NCI-H446 treated with DMSO at 0.1 percent for 48 hours (cell line): ENCODE data around the gene PDZRN3.
"Not testable (repeated sequence)": the region's sequence is repeated elsewhere in the genome, so short reads cannot be mapped to it uniquely, and the experiment has no call there.

ENCODE experiments used
- DNase-seq: peaks from one replicate; lab custom pipeline; 2025; lab: John Stamatoyannopoulos, UW

PDZRN3 gene

DNA sequence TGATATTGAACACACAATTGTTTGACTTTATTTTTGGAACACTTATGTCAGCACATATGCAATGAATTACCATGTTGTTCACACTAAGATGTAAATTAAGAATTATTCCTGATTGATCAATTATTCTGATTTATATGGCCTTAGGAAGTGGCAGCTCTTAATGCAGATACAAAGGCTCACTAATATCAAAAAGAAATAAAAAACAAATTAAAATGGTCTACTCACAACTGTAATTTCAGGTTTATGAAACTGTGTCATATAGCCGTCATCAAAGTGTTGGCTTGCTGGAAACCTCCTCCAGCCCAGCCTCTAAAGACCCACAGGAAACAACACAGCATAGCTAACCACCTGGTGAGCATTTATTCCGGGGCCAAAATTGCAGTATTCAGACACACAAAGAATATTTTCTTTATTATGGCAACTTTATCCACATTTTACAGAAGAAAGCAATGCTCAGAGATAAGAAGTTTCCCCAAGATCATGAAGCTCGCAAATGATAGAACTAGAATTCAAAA lies 33.4 kb downstream of the PDZRN3 start:
- no peak for DNase-seq

DNA sequence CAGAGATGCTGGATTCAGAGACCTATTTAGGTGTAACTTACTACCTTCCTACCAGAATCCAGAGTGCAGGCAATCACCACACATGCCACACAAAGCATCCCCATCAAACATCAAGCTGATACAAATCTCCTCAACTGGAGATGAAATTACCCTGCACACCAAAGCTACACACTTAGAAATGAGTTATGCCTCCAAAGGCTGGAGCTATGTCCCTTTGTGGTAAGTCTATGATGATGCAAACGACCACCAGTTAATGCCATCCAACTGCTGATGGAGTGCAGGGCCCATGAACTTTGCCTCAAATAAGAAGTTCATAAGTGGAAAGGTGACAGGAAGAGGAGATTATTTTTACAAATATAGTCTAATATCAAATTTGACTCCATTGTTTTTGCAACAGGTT lies 38.1 kb downstream of the PDZRN3 start:
- DNase-seq: no peak

DNA sequence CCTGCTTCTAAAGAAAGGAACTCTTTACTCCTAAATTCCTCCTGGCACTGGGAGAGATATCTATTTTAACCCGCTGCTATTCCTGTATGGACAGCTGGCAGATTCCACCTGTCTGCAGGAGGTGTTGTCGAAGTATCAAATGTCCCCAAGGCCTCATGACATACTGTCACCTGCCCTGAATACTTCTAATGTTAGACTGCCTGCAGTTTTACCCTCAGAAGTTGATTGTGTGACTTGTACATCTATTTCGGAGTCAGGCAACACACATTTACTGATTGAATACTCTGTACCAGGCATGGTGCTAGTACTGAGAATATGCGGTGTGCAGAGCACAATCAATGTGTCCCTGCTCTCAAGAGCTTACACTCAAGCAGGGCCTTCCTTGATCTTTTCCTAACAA lies 38.6 kb downstream of the PDZRN3 start:
- no peak for DNase-seq

DNA sequence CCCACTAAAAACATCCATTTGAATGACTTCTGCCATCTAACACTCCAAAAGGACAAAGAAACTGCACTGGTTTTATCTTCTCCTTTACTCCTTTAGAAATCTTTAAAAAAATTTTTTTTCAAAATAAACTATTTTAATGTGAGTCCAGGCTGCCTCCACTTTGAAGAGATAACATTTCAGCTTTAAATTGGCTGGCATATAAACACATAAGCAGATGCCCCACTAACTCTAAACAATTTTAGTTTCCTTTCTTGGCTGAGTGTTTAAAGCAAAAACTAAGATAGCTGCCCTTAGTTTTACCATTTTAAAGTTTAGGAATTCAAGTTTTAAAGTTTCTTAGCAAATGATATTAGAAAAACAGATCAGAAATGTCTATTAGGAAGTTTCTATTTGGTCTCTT lies 39.9 kb downstream of the PDZRN3 start:
- no peak for DNase-seq

DNA sequence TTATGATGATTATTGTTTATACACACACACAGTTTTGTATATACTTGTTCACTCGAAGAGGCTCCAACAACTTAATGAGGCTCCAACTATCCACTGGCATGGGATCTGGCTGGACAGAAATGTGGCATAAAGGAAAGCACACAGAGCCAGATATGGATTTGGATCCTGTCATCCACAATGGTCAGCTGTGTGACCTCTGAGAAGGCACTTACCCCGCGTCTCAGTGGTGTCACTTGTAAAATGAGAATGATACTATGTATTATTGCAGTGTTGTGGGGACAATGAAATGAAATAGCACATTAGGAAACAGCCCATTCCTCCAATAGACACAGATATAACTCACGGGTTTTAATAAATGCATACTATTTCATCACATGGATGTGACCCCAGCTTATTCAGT lies 42.2 kb downstream of the PDZRN3 start:
- no peak for DNase-seq

DNA sequence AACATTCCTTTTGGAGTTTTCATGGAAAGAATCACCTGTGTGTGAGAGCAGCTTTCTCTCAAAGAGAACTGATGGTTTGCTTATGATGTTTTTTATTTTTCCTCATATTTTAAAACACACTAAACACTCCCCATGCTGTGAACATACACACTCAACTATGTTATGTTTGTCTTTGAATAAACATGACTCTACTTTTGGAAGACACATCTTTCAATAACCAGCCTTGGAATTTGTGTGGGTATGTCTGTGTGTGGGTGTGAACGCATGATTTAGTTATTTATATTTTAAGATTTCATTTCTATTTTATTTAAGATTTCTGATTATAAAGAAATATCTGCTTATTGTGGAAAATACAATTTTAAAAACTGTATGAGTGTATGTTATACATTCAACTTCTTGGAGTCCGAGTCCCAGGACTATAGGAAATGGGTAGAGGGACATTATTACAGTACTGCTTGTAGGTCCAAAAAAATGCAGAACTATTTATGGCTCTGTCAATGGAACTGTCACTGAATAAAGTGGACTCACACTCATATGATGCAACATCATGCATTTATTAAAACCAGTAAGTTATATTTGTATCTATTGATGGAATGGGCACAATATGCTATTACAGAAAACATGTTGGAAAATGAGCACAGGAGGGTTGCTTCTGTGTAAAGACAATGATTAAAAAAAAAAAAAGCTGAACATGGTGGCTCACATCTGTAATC lies 43.5 kb downstream of the PDZRN3 start:
- DNase-seq: no peak

DNA sequence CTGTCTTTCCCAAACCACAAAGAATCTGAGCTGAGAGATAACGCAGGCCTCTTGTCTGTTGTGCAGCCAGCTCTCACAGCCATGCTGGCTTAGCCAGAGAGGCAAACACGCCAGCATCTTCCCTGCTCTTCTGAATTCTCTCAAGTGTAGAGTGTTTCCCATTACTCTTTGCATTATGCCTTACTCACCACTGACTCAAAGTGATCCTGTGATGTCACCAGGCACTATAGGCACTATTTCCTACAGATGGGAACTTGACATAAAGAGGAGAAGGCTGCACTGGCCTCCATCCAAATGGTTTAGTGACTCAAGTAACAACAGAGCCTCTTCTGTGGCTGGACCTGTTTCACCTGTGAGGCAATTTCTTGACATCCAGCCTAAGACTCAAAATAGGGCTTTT lies 44.4 kb downstream of the PDZRN3 start:
- no peak for DNase-seq

DNA sequence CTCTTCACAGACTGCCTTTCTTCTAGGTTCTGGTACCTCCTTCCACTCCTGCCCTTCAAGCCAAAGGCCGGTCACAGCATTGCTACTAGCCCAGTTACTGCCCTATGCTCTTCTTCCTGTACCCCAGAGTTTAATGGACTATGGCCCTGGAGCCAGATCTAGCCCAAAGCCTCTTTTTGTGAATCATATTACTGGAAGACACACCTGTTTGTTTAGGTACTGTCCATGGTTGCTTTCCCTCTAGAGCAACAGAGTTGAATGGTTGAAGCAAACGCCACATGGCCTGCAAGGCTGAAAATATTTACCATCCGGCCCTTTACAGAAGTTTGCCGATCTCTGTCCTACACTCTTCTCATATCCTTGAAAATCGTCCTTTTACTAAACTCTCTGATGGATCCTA lies 47.0 kb downstream of the PDZRN3 start:
- DNase-seq: no peak

DNA sequence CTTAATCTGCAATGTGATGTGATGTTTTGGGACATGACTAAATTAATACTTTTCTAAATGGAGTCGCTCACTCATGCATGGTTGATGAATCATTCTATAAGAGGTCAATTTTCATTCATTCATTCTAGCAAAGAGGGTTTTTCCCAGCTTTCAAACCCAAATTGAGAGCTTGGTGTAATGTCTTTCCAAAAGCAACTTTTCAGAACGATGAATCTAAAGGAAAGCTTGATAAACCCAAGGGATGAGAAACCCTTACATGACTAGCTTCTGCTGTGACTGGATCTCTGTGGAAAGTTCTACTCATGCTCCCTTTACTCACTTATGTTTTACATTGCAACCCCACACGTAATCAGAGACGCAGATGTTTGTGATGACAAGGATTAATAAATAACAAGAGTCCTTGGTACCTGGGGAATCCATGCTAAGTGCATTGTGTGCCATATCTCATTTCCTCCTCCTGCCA lies 47.7 kb downstream of the PDZRN3 start:
- no peak for DNase-seq

DNA sequence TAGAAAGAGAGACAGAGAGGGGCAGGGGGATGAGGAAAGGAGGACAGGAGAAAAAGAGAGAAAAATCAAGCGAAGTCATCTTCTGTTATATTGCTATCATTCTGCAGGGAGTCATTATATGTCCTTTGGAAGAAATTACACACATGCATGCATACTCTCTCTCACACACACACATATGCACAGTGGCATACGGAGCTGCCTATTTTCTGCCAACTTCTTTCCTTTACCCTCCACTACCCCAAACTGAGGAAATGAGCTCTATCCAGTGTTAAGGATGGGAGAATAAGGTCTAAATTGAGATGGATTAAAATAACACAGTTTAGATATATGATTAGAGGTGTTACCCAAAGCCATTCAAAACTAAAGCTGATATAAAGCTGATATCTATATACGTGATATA lies 48.8 kb downstream of the PDZRN3 start:
- DNase-seq: no peak

DNA sequence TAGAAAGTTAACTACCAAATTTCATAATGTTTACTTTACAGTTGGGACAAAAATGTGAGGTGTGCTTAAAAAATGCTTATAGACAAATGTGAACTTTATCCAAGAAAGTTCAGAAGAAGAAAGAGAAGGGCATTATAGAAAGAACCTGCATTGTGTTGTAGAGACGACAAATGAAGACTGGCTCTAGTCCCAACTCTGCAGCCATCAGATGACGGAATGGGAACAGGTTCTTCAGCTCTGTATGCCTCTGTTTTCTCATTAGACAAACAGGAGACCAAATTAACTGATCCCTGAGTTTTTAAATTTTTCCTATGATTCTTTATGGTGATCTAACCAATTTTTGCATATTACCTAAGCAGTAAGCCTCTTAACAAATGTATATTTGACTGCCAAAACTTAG lies 49.2 kb downstream of the PDZRN3 start:
- DNase-seq: no peak

DNA sequence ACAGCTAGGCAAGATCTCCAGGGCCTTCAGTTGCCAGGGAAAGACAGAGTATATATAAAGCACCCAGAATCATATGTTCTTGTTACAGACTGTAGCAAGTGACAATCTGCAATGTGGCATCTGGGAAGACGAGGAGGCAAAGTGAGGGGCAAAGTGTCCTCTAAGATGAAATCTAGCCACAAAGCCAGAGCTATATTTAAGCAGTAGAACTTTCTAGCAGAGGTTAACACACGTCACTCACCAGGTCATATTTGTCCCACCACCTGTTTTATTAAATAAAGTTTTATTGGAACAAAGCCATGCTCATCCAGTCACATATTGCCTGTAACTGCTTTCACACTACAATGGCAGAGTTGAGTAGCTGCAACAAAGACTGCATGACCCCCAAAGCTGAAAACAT lies 51.5 kb downstream of the PDZRN3 start:
- no peak for DNase-seq

DNA sequence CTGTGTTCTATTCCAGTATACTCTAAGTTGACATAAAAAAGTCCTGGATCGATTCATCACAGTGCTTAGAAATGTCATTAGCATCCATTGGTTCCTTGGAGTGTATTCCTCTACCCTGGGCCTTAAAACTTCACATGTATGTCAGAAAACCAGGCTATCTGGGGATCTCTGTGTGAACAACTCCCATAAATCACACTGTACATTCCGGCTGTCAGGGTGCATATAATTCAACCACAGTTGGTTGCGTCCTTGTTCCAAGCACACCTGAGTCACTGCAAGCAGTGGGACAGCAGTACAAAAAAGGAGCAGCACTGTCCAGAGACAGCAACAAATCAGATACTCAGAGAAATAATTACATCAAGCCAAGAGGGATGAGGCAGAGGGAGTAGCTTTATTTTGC lies 52.4 kb downstream of the PDZRN3 start:
- no peak for DNase-seq

DNA sequence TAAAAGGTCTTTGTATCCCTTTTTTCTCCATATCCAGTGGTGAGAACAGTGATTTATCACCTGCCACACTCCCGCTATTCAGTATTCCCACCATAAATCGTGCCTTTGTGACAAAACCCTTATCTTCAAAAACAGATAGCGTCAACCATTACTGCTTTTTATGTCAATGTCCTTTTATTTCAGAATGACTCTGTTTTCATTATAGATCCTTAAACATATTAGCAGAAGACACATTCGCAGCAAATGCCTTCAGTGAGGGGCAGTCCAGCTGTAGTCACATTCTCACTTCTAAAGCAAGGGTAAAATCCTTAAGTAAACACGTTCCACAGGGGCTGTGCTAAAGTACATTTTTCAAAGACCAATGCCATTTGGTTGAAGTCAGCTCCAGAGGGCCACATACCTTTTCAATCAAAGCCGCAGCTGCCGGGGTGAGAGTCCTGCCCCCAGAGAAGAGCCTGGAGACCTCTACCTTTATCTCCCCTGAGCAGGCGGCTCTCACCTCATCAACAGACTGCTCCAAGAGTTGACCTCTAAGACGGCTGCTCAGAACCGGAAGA lies 53.4 kb downstream of the PDZRN3 start:
- no peak for DNase-seq

DNA sequence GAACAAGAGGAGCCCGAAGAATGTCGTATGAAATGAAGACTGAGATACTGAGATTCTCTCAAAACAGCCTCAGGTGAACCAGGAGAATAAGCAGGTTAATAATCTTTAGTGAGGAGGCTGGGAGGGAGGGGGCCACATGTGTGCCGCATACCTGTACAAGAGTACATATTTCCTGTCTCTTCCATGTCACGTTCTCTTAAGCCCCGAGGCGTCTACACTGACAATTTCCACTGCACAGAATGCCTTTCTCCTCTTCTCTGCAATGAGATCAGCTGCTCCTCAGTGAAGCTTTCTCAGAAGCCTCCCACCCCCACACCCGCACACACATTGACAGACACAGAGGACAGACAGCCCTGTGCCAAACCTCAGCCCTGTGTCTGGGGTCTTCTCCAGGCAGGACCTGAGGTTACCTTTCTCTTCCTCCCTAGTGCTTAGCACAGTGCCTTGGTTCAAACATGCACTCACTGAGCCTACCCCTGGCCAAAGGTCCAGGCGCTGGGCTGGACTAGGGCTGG lies 55.4 kb downstream of the PDZRN3 start:
- DNase-seq: no peak

DNA sequence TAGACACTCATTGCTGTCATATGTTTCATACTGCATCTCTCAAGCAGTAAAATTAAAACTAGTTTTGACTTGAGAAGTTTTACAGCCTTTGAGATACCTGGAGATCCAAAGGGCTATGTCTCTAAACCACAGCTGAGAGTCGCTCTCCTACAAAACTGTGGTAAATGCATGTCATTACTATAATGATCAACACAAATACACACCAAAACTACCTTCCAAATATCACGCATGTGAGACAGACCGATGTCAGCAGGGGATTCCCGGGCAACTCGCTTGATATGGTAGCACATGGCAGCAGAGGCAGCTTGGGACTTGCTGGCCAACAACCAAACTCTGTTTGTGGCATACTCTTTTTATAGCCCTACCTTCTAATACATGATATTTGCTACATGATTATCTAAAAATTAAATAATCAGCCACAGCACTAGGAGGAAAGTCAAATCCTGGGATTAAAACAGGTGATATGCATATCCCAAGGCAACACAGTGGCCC lies 56.3 kb downstream of the PDZRN3 start:
- no peak for DNase-seq

DNA sequence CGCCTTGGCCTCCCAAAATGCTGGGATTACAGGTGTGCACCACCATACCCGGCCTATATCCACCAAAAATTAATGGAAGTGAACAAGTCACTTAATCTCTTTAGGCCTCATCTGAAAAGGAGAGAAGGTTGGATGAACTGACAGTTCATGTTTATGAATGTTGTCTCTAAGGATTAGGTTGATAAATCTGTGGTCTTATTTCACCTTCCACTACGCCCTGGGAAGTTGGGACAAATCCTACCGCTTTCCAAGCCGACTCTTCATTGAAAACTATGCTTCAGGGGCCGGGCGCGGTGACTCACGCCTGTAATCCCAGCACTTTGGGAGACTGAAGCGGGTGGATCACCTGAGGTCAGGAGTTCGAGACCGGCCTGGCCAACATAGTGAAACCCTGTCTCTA lies 59.4 kb downstream of the PDZRN3 start:
- DNase-seq: not testable (repeated sequence)

DNA sequence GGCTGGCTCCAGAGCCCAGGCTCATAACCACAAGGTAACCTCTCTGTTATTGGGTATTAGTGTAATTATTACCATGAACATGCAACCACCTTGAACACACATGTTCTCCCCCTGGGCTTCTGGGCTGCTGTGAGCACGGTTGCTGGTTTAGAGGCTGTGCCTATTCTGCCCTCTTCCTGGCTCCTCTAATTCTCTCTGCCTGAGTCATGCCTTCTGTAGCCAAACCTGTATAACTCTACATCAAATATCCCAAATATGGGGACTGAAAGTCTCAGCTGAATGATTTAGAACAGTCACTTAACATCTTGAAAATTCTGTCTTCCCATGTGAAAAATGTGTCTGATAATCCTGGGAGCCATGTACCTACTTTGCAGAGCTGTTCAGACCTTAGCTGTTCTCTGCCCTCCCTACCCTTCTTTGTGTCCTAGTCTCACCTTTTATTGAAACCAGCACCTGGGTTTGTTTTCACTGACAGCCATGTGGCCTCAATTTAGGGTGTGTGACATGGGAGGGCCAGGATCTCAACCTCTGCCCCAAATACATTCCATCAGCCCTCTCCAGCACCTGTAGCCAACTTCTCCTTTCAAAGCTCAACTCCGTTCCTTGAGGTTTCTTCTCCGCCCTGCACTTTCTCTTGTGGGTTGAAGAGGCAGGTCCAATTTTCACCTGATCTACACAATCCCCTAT lies 60.7 kb downstream of the PDZRN3 start:
- DNase-seq: no peak

DNA sequence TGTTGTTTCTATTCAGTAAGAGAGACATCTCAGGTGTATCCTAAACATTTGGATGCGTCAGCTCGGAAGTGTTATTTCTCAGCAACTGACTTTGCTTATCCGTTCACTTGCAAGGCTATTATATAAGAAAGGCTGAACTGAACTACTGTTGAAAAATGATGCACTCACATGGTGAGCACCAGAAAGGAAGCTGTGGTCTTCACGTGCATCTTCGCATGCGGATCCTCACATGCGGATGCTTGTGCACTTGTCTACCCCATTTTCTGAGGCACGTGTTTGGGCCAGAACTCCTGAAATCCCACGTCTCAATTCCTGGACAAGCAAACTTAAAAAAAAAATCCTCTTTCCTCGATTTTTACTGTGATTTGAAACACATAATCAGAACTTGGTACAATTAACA lies 63.2 kb downstream of the PDZRN3 start:
- DNase-seq: no peak

DNA sequence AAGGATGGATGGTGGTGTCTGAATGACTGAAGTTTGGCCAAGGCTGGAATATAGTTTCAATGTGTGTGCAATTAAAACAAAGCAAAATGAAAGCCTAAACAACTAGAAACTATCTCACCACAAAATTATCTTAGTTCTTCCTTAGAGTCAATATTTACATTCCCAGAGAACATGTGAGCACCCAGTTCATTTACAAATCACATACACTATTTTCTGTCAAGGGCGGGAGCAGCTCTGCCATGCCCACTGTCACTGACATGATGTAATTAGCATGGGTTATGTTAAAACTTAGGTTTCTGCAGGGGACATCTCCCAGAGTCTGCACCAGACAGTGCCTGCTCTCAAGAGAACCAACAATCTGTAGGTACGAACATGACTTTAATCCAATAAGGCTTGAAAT lies 65.0 kb downstream of the PDZRN3 start:
- no peak for DNase-seq

DNA sequence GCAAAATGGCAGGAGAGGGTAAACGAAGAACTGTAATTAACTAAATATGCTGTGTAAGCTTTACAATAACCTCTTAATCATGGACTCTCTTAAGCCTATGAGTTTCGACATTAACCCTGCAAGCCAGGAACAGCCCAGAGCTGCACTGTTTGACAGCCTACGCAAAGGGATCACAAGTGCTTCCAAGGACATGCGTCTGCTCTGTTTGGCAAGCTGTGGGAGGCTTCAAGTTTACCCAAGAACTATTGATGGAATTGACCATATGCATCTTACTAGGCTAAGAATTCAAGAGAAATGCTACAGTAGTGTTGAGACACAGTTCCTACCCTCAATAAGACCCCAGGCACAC lies 66.0 kb downstream of the PDZRN3 start:
- no peak for DNase-seq

DNA sequence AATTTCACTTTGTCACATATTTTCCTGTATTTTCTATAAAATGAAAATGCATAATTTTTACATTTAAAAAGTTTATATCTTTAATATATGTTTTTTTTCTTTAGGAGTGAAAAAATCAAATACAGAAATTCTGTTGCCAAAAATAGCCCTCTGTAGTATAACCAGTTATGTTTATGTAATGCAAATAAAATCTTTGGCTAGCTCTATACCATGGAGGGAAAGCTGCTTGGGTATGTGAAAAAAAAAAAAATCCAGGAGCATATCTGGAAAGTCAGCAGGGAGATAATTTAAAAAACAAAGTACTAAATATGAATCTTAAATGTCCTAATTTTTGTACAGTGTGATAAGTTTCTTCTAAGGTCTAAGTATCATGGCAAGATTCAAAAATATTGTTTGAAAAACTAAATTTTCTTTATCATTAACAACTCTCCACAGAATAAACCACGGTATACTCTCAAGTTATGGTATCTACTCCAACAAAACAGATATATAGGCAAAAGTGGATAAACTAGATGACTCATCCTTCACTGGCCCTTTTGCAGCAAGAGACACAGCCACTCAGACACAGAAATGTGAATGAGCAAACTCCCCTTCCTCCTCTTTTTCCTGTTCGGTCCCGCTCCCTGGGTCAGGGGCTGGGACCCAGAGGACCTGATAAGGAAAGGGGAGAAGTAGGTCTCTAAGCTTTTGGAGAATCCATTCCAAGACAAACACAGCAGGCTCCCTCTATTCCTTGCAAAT lies 66.6 kb downstream of the PDZRN3 start:
- DNase-seq: no peak
